Smooth muscle cell (in vitro differentiated cells): ENCODE results near the gene CEP68. TPM values are rescaled to one million over a fixed set of nuclear protein-coding genes. Genes with fewer than 3 reads are reported as not detected.
"Not testable (repeated sequence)": the region's sequence is repeated elsewhere in the genome, so short reads cannot be mapped to it uniquely, and the experiment has no call there.

Source experiments
- DNase-seq: peaks from one replicate; lab custom pipeline; 2025; ENCODE audit not compliant: unreplicated experiment; lab: John Stamatoyannopoulos, UW
- H2AFZ ChIP-seq: fragments of 200-600 bp; sonication (generic); 2 replicates; pipeline ENCODE4 v1.6.0; 2016; ENCODE audit warnings: antibody characterized with exemption, low read depth, mild to moderate bottlenecking
- H3F3A ChIP-seq: fragments of 200-600 bp; sonication (generic); 2 replicates; pipeline ENCODE4 v1.6.0; 2017; ENCODE audit warnings: antibody characterized with exemption, low read depth
- H3K27ac ChIP-seq: fragments of 200-600 bp; sonication (generic); 2 replicates; pipeline ENCODE4 v1.5.1; 2016; ENCODE audit warnings: low read depth, mild to moderate bottlenecking
- H3K27me3 ChIP-seq: fragments of 200-600 bp; sonication (generic); 2 replicates; pipeline ENCODE4 v1.6.1; 2016; ENCODE audit warnings: low read depth, mild to moderate bottlenecking
- H3K36me3 ChIP-seq: fragments of 200-600 bp; sonication (generic); 2 replicates; pipeline ENCODE4 v1.5.1; 2016; ENCODE audit warnings: low read depth
- H3K4me1 ChIP-seq: fragments of 200-600 bp; sonication (generic); 2 replicates; pipeline ENCODE4 v1.5.1; 2016; ENCODE audit warnings: low read depth
- H3K4me2 ChIP-seq: fragments of 200-600 bp; sonication (generic); 2 replicates; pipeline ENCODE4 v1.6.0; 2016; ENCODE audit warnings: mild to moderate bottlenecking
- H3K4me3 ChIP-seq: fragments of 200-600 bp; sonication (generic); 2 replicates; pipeline ENCODE4 v1.5.1; 2016; ENCODE audit warnings: mild to moderate bottlenecking
- H3K79me2 ChIP-seq: fragments of 200-600 bp; sonication (generic); 2 replicates; pipeline ENCODE4 v1.6.0; 2016; ENCODE audit warnings: low read depth, mild to moderate bottlenecking
- H3K9ac ChIP-seq: fragments of 200-600 bp; sonication (generic); 2 replicates; pipeline ENCODE4 v1.6.0; 2016; ENCODE audit warnings: low read depth
- H3K9me3 ChIP-seq: fragments of 200-600 bp; sonication (generic); replicated peaks from 2 replicates; pipeline ENCODE4 v1.5.1; 2016; ENCODE audit warnings: low read depth
- H4K20me1 ChIP-seq: fragments of 200-600 bp; sonication (generic); 2 replicates; pipeline ENCODE4 v1.6.0; 2016; ENCODE audit warnings: low read depth
- CTCF ChIP-seq: fragments of 200-600 bp; sonication (generic); IDR thresholded peaks from 2 replicates; pipeline ENCODE4 v1.5.1; 2017; ENCODE audit warnings: borderline replicate concordance, mild to moderate bottlenecking, antibody characterized with exemption; ENCODE audit not compliant: insufficient read depth, poor library complexity, severe bottlenecking
- WGBS: methylation state at CpG from one replicate; pipeline ENCODE4 v1.1.7; 2016; ENCODE audit warnings: low lambda C conversion rate; 5-methylcytosine and 5-hydroxymethylcytosine counted together
- polyA plus RNA-seq: library from polyadenylated mRNA; unstranded; fragments of >200 nt; fragmentation: Nextera tagmentation; extraction: Ambion mirVana; gene quantifications from 2 replicates; pipeline ENCODE4 v1.2.1, GENCODE V29; 2016
- total RNA-seq: library from RNA; depleted of rRNA; stranded (reverse); fragments of >200 nt; gene quantifications from 2 replicates; pipeline ENCODE4 v1.2.3, GENCODE V29; 2014

The CEP68 gene
- total and polyA plus RNA-seq, 2 experiments from 2014 or later = 3.2 to 12.8 TPM

- H3F3A ChIP-seq = no peaks in the 10 kb centered on the region
- WGBS = 85% methylated on average over 5 of the region's 5 CpGs
- TF ChIP-seq CTCF = no peak
Measured at GRCh38 chr2:65120990-65121693, 64.9 kb downstream of the CEP68 start.

GRCh38 chr2:65122313-65122712, 66.1 kb downstream of the CEP68 start:
- no peaks in the 10 kb centered on the region for H3F3A ChIP-seq
- no peak overlapping the region for H3K4me3 ChIP-seq
- H2AFZ ChIP-seq = no peak overlapping the region
- H3K79me2 ChIP-seq = peaks cover 100% of the 10 kb centered on the region
- no peak for TF ChIP-seq CTCF
- no peak overlapping the region for H3K4me2 ChIP-seq
- peaks cover 100% of the 10 kb centered on the region for H4K20me1 ChIP-seq
- no peak for DNase-seq
- H3K36me3 ChIP-seq = no peaks in the 10 kb centered on the region
- H3K27me3 ChIP-seq = no peaks in the 10 kb centered on the region
- H3K27ac ChIP-seq = no peak overlapping the region
- peaks cover 22% of the 10 kb centered on the region for H3K4me1 ChIP-seq
- H3K9ac ChIP-seq = no peak overlapping the region
- H3K9me3 ChIP-seq = no peaks in the 10 kb centered on the region
- 84% methylated on average over 7 of the region's 7 CpGs for WGBS

More at GRCh38 chr2:65120990-65121693, 64.9 kb downstream of the CEP68 start:
- Histone ChIP-seq H3K4me2 (no peak overlapping the region), H3K27me3 (no peaks in the 10 kb centered on the region), H3K36me3 (no peaks in the 10 kb centered on the region), H3K27ac (no peak overlapping the region), H3K4me3 (no peak overlapping the region), H3K79me2 (peaks cover 100% of the 10 kb centered on the region), H4K20me1 (peaks cover 100% of the 10 kb centered on the region), H3K9me3 (no peaks in the 10 kb centered on the region), H3K4me1 (peaks cover 11% of the 10 kb centered on the region), H2AFZ (no peak overlapping the region), H3K9ac (no peak overlapping the region)
- no peak for DNase-seq

- not testable (repeated sequence) for H3F3A ChIP-seq, DNase-seq, H3K9ac ChIP-seq, H3K4me3 ChIP-seq, H2AFZ ChIP-seq, H3K36me3 ChIP-seq, H3K9me3 ChIP-seq, H3K27me3 ChIP-seq
- Histone ChIP-seq H3K27ac (peak overlapping the region; percentile 99), H3K4me1 (peaks cover 32% of the 10 kb centered on the region), H3K4me2 (peak overlapping the region; percentile 98), H3K79me2 (peaks cover 94% of the 10 kb centered on the region), H4K20me1 (peaks cover 93% of the 10 kb centered on the region)
- 44% methylated on average over 7 of the region's 7 CpGs for WGBS
Measured at GRCh38 chr2:65125457-65125856, 69.2 kb downstream of the CEP68 start.

- H3K4me3 ChIP-seq = peak overlapping the region; percentile 99
- peaks cover 64% of the 10 kb centered on the region for H3K79me2 ChIP-seq
- H3K27me3 ChIP-seq = no peaks in the 10 kb centered on the region
- peaks cover 32% of the 10 kb centered on the region for H3K4me1 ChIP-seq
- no peaks in the 10 kb centered on the region for H3K9me3 ChIP-seq
- H3K36me3 ChIP-seq = no peaks in the 10 kb centered on the region
- peak overlapping the region; percentile 100 for H3K9ac ChIP-seq
- peak overlapping the region; percentile 98 for H3K4me2 ChIP-seq
- H2AFZ ChIP-seq = no peak overlapping the region
- DNase-seq = no peak
- peak overlapping the region; percentile 99 for H3K27ac ChIP-seq
- TF ChIP-seq CTCF = no peak
- H4K20me1 ChIP-seq = peaks cover 62% of the 10 kb centered on the region
- peaks cover 3% of the 10 kb centered on the region for H3F3A ChIP-seq
- 36% methylated on average over 8 of the region's 8 CpGs for WGBS
Measured at GRCh38 chr2:65128297-65129190, 72.3 kb downstream of the CEP68 start.
